ENCODE measurements around the gene CRB2.

DNA sequence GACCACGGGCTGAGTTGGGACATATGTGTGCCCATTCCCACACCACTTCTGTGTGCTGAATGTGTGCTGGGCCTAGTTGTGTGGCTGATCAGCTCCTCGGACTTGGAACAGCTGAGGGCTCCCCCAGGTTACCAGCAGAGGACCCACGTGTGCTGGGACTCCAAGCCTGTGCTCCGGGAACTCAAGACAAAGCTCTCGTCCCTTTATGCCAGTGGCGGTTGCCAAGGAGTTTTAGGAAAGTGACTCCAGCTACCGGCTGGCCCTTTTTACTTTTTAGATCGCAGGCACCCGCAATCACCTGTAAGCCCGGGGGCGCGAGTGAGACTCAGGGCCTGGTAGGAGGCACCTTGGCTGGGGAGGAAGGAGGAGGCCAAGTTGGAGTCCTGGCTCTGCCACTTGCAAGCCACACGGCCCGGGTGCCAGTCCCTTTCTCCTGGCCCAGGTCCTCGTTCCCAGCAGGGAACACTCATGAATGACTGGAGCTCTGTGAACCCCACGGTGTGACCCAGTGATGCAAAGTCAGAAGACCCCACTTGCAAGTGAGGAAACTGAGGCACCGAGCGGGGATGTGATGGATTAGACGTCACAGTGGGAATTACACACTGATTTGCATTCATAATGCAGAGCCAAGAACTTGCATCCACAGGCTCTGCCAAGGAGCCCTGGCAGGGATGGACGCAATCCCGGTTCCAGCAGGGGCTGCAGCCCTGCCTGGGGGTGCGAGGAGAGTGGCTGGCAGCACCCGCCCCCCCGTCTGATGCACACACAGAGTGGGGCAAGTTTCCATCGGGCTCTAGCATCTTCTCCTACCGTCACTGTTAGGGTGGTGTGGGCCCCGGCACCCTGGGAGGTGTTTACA is 26.9 kb downstream of the CRB2 start:
- TF ChIP-seq, protein P1, sequence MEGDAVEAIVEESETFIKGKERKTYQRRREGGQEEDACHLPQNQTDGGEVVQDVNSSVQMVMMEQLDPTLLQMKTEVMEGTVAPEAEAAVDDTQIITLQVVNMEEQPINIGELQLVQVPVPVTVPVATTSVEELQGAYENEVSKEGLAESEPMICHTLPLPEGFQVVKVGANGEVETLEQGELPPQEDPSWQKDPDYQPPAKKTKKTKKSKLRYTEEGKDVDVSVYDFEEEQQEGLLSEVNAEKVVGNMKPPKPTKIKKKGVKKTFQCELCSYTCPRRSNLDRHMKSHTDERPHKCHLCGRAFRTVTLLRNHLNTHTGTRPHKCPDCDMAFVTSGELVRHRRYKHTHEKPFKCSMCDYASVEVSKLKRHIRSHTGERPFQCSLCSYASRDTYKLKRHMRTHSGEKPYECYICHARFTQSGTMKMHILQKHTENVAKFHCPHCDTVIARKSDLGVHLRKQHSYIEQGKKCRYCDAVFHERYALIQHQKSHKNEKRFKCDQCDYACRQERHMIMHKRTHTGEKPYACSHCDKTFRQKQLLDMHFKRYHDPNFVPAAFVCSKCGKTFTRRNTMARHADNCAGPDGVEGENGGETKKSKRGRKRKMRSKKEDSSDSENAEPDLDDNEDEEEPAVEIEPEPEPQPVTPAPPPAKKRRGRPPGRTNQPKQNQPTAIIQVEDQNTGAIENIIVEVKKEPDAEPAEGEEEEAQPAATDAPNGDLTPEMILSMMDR (IDR thresholded peaks at IDR 0.05; ENCODE audit: extremely low read depth in 1 of 2, insufficient read depth in 1 of 2, low read depth in 1 of 2, low read length in 2 of 2) = no peak
- TF ChIP-seq MYC (IDR thresholded peaks at IDR 0.05; ENCODE audit: low read depth, low read length) (no peak), POLR2AphosphoS5 (IDR thresholded peaks at IDR 0.05; ENCODE audit: insufficient read depth, low read depth, low read length) (no peak), POLR2A (IDR thresholded peaks at IDR 0.05; ENCODE audit: low read depth, low read length) (no peak), JUN (IDR thresholded peaks at IDR 0.05; ENCODE audit: borderline replicate concordance, insufficient read depth, insufficient read length, low read depth) (no peak), FOS (IDR thresholded peaks at IDR 0.05; ENCODE audit: borderline replicate concordance, insufficient read depth, low read length) (no peak), EZH2 (IDR thresholded peaks at IDR 0.05; ENCODE audit: borderline replicate concordance, low read depth, low read length, severe bottlenecking) (no peak), GATA2 (IDR thresholded peaks at IDR 0.05; ENCODE audit: insufficient read depth, insufficient read length, low read depth, low read length) (no peak)
- TF ChIP-seq, protein P2, sequence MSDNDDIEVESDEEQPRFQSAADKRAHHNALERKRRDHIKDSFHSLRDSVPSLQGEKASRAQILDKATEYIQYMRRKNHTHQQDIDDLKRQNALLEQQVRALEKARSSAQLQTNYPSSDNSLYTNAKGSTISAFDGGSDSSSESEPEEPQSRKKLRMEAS (IDR thresholded peaks at IDR 0.05; ENCODE audit: insufficient read depth, insufficient read length) = no peak
